Bone marrow (tissue), 2 donors: ENCODE data around the gene BTD.
A peak's percentile ranks its signal among the peaks of the same experiment; 100 is the strongest.
"Not testable (repeated sequence)": the region's sequence is repeated elsewhere in the genome, so short reads cannot be mapped to it uniquely, and the experiment has no call there.

Source experiments
- DNase-seq, 2 donors: peaks; one replicate each; lab custom pipeline; 2025; lab: John Stamatoyannopoulos, UW

Gene BTD

GRCh38 chr3:15602816-15603215 is 1.3 kb downstream of the BTD start:
- not testable (repeated sequence) for DNase-seq

GRCh38 chr3:15604584-15604983 is 3.0 kb downstream of the BTD start:
- not testable (repeated sequence) for DNase-seq

- DNase-seq, result no peak
Observed at GRCh38 chr3:15606434-15606891, 4.9 kb downstream of the BTD start.

DNA sequence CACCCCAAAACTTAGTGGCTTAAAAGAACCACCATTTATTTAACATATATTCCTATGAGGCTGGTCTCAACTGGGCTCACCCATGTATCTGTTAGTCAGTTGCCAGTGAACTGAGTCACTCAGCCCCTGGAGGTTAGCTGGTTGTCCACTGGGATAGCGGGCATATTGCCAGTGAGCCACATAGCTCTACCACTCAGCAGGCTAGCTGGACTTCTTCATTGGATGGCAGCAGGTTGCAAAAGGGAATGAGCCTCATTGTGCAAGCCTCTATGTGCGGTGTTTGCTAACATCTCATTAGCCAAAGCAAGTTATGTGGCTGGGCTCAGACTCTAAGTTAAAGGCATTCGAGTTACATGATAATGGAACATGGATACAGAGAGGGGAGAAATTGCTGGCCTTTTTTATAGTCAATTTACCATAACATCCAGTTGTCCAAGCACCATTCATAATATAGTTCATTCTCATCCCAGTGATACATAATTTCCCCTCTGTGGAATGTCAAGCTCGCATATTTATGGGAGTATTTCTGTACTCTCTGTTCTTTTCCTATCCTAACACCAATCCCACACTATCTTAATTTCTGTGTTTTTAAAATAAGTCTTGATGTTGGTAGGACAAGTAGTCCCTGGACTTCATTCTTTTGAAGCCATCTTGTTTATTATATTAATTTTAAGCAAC is 8.7 kb downstream of the BTD start:
- no peak for DNase-seq

- DNase-seq, result no peak
Observed at GRCh38 chr3:15611018-15611417, 9.5 kb downstream of the BTD start.

- DNase-seq, result no peak
Observed at GRCh38 chr3:15612001-15612400, 10.5 kb downstream of the BTD start.

GRCh38 chr3:15614958-15615357 is 13.4 kb downstream of the BTD start:
- DNase-seq, result no peak

GRCh38 chr3:15616053-15616452 is 14.5 kb downstream of the BTD start:
- DNase-seq, result no peak

DNA sequence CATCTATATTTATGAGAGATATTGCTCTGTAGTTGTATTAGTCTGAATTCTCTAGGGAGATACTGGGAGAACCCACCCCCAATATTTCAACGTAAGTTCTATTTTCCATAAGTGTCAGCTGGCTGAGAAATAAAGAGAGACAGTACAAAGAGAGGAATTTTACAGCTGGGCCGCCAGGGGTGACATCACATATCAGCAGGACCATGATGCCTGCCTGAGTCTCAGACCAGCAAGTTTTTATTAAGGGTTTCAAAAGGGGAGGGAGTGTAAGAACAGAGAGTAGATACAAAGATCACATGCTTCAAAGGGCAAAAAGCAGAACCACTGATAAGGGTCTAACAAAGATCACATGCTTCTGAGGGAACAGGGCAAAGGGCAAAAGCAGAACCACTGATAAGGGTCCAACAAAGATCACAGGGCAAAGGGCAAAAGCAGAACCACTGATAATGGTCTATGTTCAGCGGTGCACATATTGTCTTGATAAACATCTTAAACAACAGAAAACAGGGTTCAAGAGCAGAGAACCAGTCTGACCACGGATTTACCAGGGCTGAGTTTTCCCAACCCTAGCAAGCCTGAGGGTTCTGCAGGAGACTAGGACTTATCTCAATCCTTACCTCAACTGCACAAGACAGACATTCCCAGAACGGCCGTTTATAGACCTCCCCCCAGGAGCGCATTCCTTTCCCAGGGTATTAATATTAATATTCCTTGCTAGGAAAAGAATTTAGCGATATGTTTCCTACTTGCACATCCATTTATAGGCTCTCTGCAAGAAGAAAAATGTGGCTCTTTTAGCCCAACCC is 18.3 kb downstream of the BTD start:
- not testable (repeated sequence) for DNase-seq

DNA sequence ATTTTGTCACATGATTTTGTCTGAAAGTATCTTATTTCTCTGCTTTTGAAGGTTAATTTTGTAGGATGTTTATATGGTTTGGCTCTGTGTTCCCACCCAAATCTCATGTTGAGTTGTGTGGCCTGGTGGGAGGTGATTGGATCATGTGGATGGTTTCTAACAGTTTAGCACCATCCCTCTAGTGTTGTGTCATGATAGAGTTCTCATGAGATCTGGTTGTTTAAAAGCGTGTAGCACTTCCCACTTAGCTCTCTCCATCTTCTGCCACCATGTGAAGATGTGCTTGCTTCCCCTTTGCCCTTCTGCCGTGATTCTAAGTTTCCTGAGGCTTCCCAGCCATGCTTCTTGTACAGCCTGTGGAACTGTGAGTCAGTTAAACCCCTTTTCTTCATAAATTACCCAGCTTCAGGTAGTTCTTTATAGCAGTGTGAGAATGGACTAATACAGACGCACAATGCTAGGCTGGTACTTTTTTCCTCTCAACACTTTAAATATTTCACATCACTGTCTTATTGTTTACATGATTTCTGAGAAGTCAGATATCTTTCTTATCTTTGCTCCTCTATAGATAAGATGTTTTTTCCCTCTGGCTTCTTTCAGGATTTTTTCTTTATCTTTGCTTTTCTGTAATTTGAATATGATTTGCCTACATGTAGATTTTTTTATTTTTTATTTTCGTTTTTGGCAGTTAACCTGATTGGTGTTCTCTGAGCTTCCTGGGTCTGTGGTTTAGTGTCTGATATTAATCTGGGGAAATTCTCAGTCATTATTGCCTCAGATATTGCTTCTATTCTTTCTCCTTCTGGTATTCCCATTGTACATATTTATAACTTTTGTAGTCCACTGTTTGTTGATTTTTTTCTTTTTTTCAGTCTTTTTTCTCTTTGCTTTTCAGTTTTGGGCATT is 22.2 kb downstream of the BTD start:
- DNase-seq, result no peak

DNA sequence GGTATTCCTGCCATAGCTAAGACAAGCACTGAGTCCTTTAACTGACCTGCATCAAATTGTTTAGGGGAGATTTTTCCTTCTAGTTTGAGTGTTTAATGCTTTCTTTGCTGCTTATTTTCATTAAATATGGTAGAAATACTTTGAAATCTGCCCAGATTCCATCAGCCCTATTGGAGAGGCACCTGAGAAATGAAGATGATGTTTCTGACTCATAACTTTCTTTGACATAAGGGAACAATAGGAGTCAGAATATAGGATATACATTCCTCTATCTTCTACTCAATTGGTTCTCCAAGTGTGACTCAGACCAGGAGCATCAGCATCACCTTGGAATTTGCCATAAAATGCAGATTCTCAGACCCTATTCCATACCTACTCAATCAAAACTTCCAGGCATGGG is 27.4 kb downstream of the BTD start:
- DNase-seq, result no peak

- peak in 1 of 2 donors; percentile 87 for DNase-seq
Observed at GRCh38 chr3:15629860-15630597, 28.5 kb downstream of the BTD start.

DNA sequence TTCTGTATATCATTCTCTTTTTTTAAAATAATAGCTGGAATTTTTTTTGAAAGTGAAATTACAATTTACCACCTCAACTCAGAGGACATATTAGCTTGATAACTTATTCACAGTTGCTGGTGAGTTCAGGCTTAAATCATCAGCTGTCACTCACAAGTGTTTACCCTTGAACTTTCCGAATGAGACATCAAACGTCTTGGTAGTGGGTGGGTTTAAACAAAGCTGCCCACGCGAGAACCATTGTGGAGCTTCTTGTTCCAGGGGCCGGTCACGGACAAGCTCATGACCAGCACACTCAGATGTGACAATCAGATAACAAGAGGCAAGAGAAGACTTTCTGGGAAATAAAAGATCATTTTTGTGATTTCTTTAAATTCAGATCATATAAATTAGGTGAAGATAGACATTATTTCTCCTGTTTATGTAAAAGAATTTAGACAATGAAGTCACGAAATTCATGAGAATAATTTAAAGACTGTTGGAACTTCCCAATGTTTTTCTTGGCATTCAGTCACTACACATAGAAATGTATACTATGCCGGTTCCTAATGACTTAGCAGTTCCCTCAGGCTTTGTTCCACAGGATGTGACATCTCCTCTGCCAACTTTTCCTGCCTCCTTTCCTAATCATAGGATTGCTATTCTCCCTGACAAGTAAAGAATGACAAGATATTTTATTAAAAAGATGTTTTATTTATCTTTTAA is 29.3 kb downstream of the BTD start:
- no peak for DNase-seq

DNA sequence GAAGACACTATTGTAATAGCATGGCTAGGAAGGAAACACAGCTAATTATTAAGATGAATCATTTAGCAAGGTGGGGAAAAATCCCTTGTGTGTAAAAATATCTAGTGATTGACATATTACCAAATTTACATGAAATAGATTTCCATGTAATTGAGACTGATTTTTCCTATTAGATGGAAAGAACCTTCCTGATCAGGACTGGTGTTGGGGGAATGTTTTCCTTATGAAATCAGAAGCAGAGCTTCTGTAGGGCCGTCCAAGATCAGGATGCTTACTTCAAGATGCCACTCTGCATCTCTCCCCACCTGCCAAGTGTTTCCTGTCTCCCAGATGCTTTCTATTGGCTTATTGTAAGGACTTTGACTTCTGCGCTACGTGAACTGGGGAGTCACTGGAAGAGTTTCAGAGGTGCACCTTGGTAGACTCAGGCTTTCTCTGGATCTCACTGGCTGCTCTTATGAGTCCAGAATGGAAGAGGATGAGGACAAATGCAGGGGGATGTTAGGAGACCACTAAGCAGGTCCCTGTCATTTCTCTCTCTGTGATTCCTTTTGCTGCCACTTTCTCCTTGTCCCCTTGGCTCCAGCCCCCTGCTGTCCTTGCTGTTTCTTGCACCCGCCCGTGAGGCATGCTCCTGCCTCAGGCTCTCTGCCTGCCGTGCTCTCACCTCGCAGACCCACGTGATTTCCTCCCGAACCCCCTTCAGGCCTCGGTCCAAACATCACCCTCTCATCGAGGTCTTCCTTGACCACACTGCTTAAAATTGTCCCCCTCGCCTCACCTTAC is 30.1 kb downstream of the BTD start:
- DNase-seq, result no peak

GRCh38 chr3:15632212-15632580 is 30.7 kb downstream of the BTD start:
- DNase-seq, result no peak

GRCh38 chr3:15633159-15633558 is 31.6 kb downstream of the BTD start:
- DNase-seq, result no peak

GRCh38 chr3:15633766-15634598 is 32.4 kb downstream of the BTD start:
- DNase-seq, result no peak

- DNase-seq, result no peak
Observed at GRCh38 chr3:15634671-15635070, 33.1 kb downstream of the BTD start.

DNA sequence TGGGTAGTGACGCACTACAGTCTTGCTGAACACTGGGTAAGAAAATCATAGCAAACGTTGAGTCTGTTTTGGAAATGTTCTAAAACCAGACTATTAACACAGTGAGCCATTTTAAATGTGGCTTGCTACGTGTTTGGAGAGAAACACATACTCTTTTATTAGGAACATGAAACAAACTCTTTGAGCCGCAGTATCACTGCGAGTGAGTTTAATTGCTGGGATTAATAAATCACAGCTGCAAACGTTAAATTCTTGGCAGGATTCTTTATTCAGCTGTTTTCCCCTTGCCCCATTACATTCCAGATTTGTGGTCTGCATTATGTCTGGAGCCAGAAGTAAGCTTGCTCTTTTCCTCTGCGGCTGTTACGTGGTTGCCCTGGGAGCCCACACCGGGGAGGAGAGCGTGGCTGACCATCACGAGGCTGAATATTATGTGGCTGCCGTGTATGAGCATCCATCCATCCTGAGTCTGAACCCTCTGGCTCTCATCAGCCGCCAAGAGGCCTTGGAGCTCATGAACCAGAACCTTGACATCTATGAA is 33.6 kb downstream of the BTD start:
- no peak for DNase-seq
